AG04450 (cell line): ENCODE measurements around the gene HAPLN3. TPM values are rescaled to one million over a fixed set of nuclear protein-coding genes. Genes with fewer than 3 reads are reported as not detected.
A peak's percentile ranks its signal among the peaks of the same experiment; 100 is the strongest.

Experiments
- CTCF ChIA-PET: fragments of 300-600, 350-600 bp; formaldehyde crosslinking; extraction: SDS; loops from one replicate; lab custom pipeline; 2022; ENCODE audit warnings: antibody characterized with exemption, inconsistent platforms; lab: Charles Lee
- POLR2A ChIA-PET: fragments of 350-600 bp; formaldehyde crosslinking; extraction: SDS; loops from one replicate; lab custom pipeline; 2021; ENCODE audit warnings: antibody characterized with exemption, inconsistent platforms; lab: Yijun Ruan, JAX
- DNase-seq: peaks from one replicate; pipeline ENCODE4 v3.0.0-alpha.2; 2011; ENCODE audit warnings: low read depth, low spot score
- H3K27ac ChIP-seq: one replicate; pipeline ENCODE4 v1.5.1; 2012; ENCODE audit warnings: low read depth, low read length, control low read depth
- H3K27me3 ChIP-seq: one replicate; pipeline ENCODE4 v1.6.0; 2012; ENCODE audit warnings: low read length; ENCODE audit not compliant: control insufficient read depth, insufficient read depth
- H3K4me3 ChIP-seq: 2 replicates; pipeline ENCODE4 v1.5.1; 2011; ENCODE audit warnings: mild to moderate bottlenecking, low read depth, low read length, control low read depth
- H3K9me3 ChIP-seq: 2 replicates; pipeline ENCODE4 v1.5.1; 2012; ENCODE audit warnings: low read length; ENCODE audit not compliant: control insufficient read depth, insufficient read depth
- CTCF ChIP-seq: IDR thresholded peaks from 2 replicates; pipeline ENCODE4 v1.5.1; 2011; ENCODE audit warnings: low read depth, low read length, control low read depth, inconsistent platforms
- polyA plus RNA-seq: library from polyadenylated mRNA; depleted of rRNA; stranded (reverse); fragments of >200 nt; gene quantifications from 2 replicates; pipeline ENCODE4 v1.2.3, GENCODE V29; 2011

The HAPLN3 gene
- polyA plus RNA-seq, 1 experiment, result 5.6 TPM

DNA sequence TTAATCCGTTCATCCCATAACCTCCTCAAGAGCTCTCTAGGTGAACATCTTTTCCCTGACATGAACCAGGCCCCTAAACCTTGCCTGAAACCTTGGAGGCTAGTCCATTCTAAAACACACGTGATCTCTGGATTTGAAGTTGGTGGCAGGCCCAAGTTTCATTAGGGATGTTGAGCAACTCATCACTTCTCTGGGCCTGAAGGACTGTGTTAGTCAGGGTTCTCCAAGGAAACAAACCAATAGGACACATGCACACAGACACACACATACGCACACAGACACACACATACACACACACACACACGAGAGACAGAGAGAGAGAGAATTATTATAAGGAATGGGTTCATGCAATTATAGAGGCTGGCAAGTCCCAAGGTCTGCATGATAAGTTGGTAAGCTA lies 60.2 kb downstream of the HAPLN3 start:
- DNase-seq, result no peak
- no peaks in the 10 kb centered on the region for H3K9me3 ChIP-seq
- H3K27me3 ChIP-seq, result peaks cover 3% of the 10 kb centered on the region
- ChIA-PET POLR2A (no interaction called here), CTCF (interaction anchor here (1.2 to 3.8 kb wide), 7 partner anchors 10 to 358 kb away, joined by 3 to 63 read pairs (median 5); no protein-coding TSS in a partner anchor)
- H3K4me3 ChIP-seq, result no peak overlapping the region
- TF ChIP-seq CTCF, result no peak
- no peak overlapping the region for H3K27ac ChIP-seq

- Histone ChIP-seq H3K4me3 (no peak overlapping the region), H3K9me3 (no peaks in the 10 kb centered on the region), H3K27ac (no peak overlapping the region), H3K27me3 (peaks cover 2% of the 10 kb centered on the region)
- ChIA-PET CTCF (interaction anchor here (1.3 to 3.8 kb wide), 7 partner anchors 9 to 367 kb away, joined by 3 to 63 read pairs (median 5); partner anchors contain the start of genes MRPL46 and MRPS11), POLR2A (interaction anchor here (0.6 to 0.7 kb wide), 2 partner anchors 175 to 176 kb away, joined by 3 read pairs; no protein-coding TSS in a partner anchor)
- peak; percentile 68 for TF ChIP-seq CTCF
- DNase-seq, result no peak
These were observed 61.0 kb downstream of the HAPLN3 start for GRCh38 chr15:88834211-88834812.

DNA sequence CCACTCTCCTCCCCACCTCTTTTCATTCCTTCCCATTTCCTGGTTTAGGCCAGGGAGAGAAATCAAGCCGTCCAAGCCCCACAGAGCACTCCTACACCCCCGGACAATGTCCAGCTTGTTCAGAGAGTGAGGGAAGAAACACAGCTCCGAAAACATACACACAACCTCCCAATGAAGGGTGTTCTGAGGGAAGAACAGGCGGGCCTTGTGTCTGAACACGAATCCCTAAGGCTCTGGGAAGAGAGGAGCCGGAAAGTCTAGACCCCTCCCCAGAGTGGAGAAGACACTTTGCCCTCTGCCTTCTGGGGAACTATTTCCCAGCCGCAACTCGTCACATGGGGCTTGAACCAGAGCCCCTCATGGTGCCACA lies 61.6 kb downstream of the HAPLN3 start:
- ChIA-PET POLR2A (no interaction called here), CTCF (interaction anchor here (0.6 to 3.8 kb wide), 7 partner anchors 8 to 367 kb away, joined by 3 to 63 read pairs (median 5); partner anchors contain the start of genes MRPL46 and MRPS11)
- peaks cover 3% of the 10 kb centered on the region for H3K27me3 ChIP-seq
- H3K27ac ChIP-seq, result no peak overlapping the region
- no peak for DNase-seq
- TF ChIP-seq CTCF, result no peak
- H3K4me3 ChIP-seq, result no peak overlapping the region
- no peaks in the 10 kb centered on the region for H3K9me3 ChIP-seq

- ChIA-PET CTCF (interaction anchor here (0.6 to 3.8 kb wide), 4 partner anchors 175 to 366 kb away, joined by 3 to 63 read pairs (median 11); partner anchors contain the start of genes MRPL46 and MRPS11), POLR2A (no interaction called here)
- no peak overlapping the region for H3K4me3 ChIP-seq
- H3K9me3 ChIP-seq, result no peaks in the 10 kb centered on the region
- no peak overlapping the region for H3K27ac ChIP-seq
- no peak for DNase-seq
- H3K27me3 ChIP-seq, result peaks cover 4% of the 10 kb centered on the region
- no peak for TF ChIP-seq CTCF
These were observed 62.3 kb downstream of the HAPLN3 start for GRCh38 chr15:88832820-88833730.
